Thoracic aorta (tissue), 2 donors: ENCODE measurements around the gene ZNF26. TPM values are rescaled to one million over a fixed set of nuclear protein-coding genes. Genes with fewer than 3 reads are reported as not detected.

Experiments
- ATAC-seq: fragments of 150-250 bp; one replicate; pipeline ENCODE4 v1.8.0; 2017; ENCODE audit warnings: low read depth; ENCODE audit not compliant: insufficient number of reproducible peaks, low FRiP score
- DNase-seq: peaks from one replicate; pipeline ENCODE4 v3.0.0-alpha.2; 2020; ENCODE audit warnings: low spot score
- H3K27ac ChIP-seq, 2 donors: fragments of 200-600 bp; sonication (generic); 1 replicate in 1 of 2; 2 replicates in 1 of 2; pipeline ENCODE4 v1.5.1; 2016; ENCODE audit warnings: mild to moderate bottlenecking in 2 of 2, moderate library complexity in 2 of 2
- H3K27me3 ChIP-seq: fragments of 200-600 bp; sonication (generic); replicated peaks from 2 replicates; pipeline ENCODE4 v1.6.0; 2016; ENCODE audit warnings: mild to moderate bottlenecking; ENCODE audit not compliant: insufficient read depth
- H3K36me3 ChIP-seq: fragments of 200-600 bp; sonication (generic); one replicate; pipeline ENCODE4 v1.5.1; 2016
- H3K4me1 ChIP-seq, 2 donors: fragments of 200-600 bp; sonication (generic); 1 replicate in 1 of 2; 2 replicates in 1 of 2; pipeline versions ENCODE4 v1.5.1 to v1.6.0; 2016; ENCODE audit warnings: low read depth in 2 of 2, mild to moderate bottlenecking in 1 of 2; ENCODE audit not compliant: control insufficient read depth in 1 of 2
- H3K4me3 ChIP-seq: fragments of 200-600 bp; sonication (generic); 2 replicates; pipeline ENCODE4 v1.5.1; 2016; ENCODE audit warnings: mild to moderate bottlenecking
- H3K9me3 ChIP-seq: fragments of 200-600 bp; sonication (generic); 2 replicates; pipeline ENCODE4 v1.5.1; 2016
- CTCF ChIP-seq: fragments of 200-600 bp; sonication (generic); IDR thresholded peaks from one replicate; pipeline ENCODE4 v1.5.1; 2019; ENCODE audit warnings: antibody characterized with exemption
- total RNA-seq, 2 donors: library from RNA; depleted of rRNA; stranded (reverse); fragments of >200 nt; gene quantifications; one replicate each; pipeline versions ENCODE4 v1.1.0 to v1.2.3, GENCODE V29; 2016

ZNF26 gene
- total RNA-seq, 2 donors from 2014 or later: 8.1 to 18.8 TPM

DNA sequence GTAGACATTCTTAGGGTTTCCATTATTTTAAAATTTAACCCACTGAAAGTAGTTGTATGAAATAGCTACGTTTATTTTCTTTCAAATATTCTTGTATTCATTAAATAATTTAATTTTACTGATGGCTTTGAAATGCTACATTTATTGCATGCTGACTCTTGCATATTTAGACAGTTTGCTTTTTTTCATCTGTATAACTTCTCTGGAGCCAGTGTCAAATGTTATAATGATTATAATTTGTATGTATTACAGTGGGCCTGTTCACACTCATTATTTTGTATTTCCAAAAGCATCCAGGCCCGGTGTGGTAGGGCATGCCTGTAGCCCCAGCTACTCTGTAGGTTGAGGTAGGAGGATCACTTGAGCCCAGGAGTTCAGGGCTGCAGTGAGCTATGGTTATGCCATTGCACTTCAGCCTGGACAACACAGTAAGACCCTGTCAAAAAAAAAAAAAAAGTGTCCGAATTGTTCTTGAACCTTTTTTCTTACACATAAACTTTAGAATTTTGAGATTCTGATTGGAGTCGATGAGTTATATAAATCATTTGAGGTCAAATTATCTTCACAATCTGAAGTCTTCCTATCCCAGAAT is 52.0 kb downstream of the ZNF26 start:
- ATAC-seq (no peak), DNase-seq (no peak)
- Histone ChIP-seq H3K27ac (peak overlapping the region; percentile 76 to 87), H3K27me3 (no peaks in the 10 kb centered on the region), H3K4me1 (peaks cover 2 to 14% of the 10 kb centered on the region in 2 donors), H3K9me3 (peaks cover 51% of the 10 kb centered on the region), H3K36me3 (peaks cover 28% of the 10 kb centered on the region), H3K4me3 (peak overlapping the region; percentile 89)
- TF ChIP-seq CTCF: no peak

DNA sequence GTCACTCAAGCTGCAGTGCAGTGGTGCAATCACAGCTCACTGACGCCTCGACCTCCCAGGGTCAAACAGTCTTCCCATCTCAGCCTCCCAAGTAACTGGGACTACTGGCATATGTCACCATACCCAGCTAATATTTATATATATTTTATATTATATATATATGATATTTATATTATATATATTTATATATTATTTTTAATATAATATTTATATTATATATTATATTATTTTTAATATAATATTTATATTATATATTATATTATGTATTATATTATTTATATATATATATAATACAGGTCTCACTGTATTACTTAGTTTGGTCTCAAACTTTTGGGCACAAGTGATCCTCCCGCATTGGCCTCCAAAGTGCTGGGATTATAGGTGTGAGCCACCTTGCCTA is 60.5 kb downstream of the ZNF26 start:
- H3K27ac ChIP-seq: no peak overlapping the region
- H3K27me3 ChIP-seq: no peaks in the 10 kb centered on the region
- DNase-seq (no peak), ATAC-seq (no peak)
- H3K9me3 ChIP-seq: peaks cover 98% of the 10 kb centered on the region
- no peak overlapping the region for H3K4me3 ChIP-seq
- no peaks in the 10 kb centered on the region for H3K4me1 ChIP-seq
- no peak for TF ChIP-seq CTCF
- peaks cover 94% of the 10 kb centered on the region for H3K36me3 ChIP-seq

GRCh38 chr12:133057446-133057845 is 71.3 kb downstream of the ZNF26 start:
- Histone ChIP-seq H3K9me3 (peaks cover 97% of the 10 kb centered on the region), H3K4me3 (peak overlapping the region; percentile 10), H3K4me1 (no peaks in the 10 kb centered on the region), H3K36me3 (peaks cover 40% of the 10 kb centered on the region), H3K27me3 (no peaks in the 10 kb centered on the region), H3K27ac (no peak overlapping the region)
- DNase-seq (no peak), ATAC-seq (no peak)
- TF ChIP-seq CTCF: no peak

GRCh38 chr12:133058203-133059113 is 72.3 kb downstream of the ZNF26 start:
- Histone ChIP-seq H3K9me3 (peaks cover 97% of the 10 kb centered on the region), H3K4me1 (no peaks in the 10 kb centered on the region), H3K4me3 (peak overlapping the region; percentile 10), H3K27ac (no peak overlapping the region), H3K36me3 (peaks cover 35% of the 10 kb centered on the region), H3K27me3 (no peaks in the 10 kb centered on the region)
- DNase-seq (no peak), ATAC-seq (no peak)
- TF ChIP-seq CTCF: no peak

- H3K4me1 ChIP-seq: no peaks in the 10 kb centered on the region
- DNase-seq (no peak), ATAC-seq (no peak)
- H3K4me3 ChIP-seq: no peak overlapping the region
- TF ChIP-seq CTCF: no peak
- no peaks in the 10 kb centered on the region for H3K27me3 ChIP-seq
- H3K36me3 ChIP-seq: peaks cover 23% of the 10 kb centered on the region
- no peak overlapping the region for H3K27ac ChIP-seq
- H3K9me3 ChIP-seq: peaks cover 98% of the 10 kb centered on the region
Observed at GRCh38 chr12:133061954-133062353, 75.8 kb downstream of the ZNF26 start.
